Measurements from ENCODE around the gene PPP1R9B.
A peak's percentile ranks its signal among the peaks of the same experiment; 100 is the strongest.

PPP1R9B gene

DNA sequence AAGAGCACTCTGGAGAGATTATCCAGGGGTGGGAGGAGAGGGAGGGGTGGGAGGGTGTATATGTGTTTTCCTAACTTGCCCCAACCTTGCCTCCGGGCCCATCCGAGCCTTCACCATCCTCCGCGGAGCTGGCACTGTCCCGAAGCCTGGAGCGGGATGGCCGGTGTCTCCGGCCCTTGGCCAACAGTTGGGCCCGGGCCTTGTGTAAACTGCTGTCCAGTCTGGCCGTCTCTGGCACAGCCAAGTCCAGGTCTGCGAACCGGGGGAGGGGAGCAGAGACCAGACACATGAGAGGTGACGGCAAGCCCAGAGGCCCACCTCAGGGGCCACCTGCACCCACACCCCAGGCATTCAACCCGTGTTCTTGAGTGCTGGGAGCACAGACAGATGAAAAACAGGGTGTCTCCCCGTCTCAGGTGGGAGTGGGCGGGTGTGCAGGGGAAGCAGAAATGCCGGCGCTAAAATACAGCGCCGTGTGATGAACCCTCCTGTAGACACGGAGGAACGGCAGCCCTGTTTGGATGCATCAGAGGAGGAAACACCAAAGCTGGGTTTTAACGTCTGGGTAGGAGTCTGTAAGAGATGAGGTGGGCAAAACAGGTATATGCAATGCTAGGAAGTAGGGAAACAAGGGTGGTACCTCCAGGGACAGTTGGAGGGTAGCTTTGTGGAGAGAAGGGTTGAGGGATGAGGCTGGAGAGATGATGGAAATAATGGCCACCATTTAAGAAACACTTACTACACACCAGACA is 32.2 kb downstream of the PPP1R9B start:
- Histone ChIP-seq H3K9me3 (ENCODE audit: control insufficient read depth, insufficient read depth, low read length) (no peaks in the 10 kb centered on the region), H3K9ac (ENCODE audit: low read depth, low read length) (no peak overlapping the region), H3K4me3 (ENCODE audit: low read depth, low read length) (no peak overlapping the region), H3K27me3 (ENCODE audit: control insufficient read depth, insufficient read depth, low read length) (peaks cover 26% of the 10 kb centered on the region), H3K36me3 (ENCODE audit: control insufficient read depth, insufficient read depth, low read length) (no peaks in the 10 kb centered on the region), H3K4me1 (ENCODE audit: control insufficient read depth, insufficient read depth, low read length) (peaks cover 8% of the 10 kb centered on the region)

DNA sequence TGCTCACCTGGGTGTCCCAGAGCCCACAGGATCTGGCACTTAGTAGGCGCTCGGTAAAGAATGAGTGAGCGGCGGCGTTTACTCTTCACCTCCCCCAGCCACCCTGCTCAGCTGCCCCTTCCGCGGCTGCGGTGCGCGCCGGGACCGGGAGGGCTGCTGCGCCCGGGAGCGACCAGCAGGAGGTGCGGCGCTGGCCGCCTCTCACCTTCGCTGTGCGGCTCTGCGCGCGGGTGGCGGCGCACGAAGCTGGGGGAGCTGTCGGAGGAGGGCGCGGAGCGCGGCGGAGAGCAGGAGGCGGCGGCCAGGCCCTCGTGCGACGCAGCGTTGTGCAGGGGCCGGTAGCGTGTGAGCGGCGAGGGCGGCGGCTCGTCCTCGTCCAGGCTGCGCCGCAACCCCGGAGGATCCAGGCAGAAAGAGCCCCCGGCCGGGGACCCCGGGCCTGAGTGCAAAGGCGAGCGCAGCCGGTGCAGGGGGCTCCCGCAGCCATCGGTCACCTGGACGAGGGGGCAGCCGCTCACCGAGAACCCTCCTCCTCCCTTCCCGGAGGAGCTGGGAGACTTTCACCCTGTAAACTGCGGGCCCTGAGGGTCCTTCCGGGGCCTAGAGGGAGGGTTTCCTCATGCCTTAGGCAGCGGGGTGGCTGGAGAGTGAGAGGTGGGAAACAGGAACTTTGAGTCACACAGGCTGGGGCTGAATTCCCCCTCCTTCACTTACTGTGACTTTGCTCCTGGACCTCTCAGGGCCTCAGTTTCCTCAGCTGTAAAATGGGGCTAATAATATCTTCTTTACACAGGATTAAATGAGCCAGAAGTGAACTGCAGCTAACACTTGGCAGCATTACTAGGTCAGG is 33.0 kb downstream of the PPP1R9B start:
- Histone ChIP-seq H3K4me3 (ENCODE audit: low read depth, low read length) (peak overlapping the region; percentile 39), H3K4me1 (ENCODE audit: control insufficient read depth, insufficient read depth, low read length) (peaks cover 5% of the 10 kb centered on the region), H3K27me3 (ENCODE audit: control insufficient read depth, insufficient read depth, low read length) (peaks cover 26% of the 10 kb centered on the region), H3K36me3 (ENCODE audit: control insufficient read depth, insufficient read depth, low read length) (no peaks in the 10 kb centered on the region), H3K9ac (ENCODE audit: low read depth, low read length) (no peak overlapping the region), H3K9me3 (ENCODE audit: control insufficient read depth, insufficient read depth, low read length) (no peaks in the 10 kb centered on the region)

GRCh38 chr17:50115756-50116155 is 34.7 kb downstream of the PPP1R9B start:
- peaks cover 24% of the 10 kb centered on the region for H3K27me3 ChIP-seq (ENCODE audit: control insufficient read depth, insufficient read depth, low read length)
- H3K4me1 ChIP-seq (ENCODE audit: control insufficient read depth, insufficient read depth, low read length) = peaks cover 5% of the 10 kb centered on the region
- H3K36me3 ChIP-seq (ENCODE audit: control insufficient read depth, insufficient read depth, low read length) = no peaks in the 10 kb centered on the region
- H3K9me3 ChIP-seq (ENCODE audit: control insufficient read depth, insufficient read depth, low read length) = no peaks in the 10 kb centered on the region
- no peak overlapping the region for H3K4me3 ChIP-seq (ENCODE audit: low read depth, low read length)
- H3K9ac ChIP-seq (ENCODE audit: low read depth, low read length) = no peak overlapping the region

DNA sequence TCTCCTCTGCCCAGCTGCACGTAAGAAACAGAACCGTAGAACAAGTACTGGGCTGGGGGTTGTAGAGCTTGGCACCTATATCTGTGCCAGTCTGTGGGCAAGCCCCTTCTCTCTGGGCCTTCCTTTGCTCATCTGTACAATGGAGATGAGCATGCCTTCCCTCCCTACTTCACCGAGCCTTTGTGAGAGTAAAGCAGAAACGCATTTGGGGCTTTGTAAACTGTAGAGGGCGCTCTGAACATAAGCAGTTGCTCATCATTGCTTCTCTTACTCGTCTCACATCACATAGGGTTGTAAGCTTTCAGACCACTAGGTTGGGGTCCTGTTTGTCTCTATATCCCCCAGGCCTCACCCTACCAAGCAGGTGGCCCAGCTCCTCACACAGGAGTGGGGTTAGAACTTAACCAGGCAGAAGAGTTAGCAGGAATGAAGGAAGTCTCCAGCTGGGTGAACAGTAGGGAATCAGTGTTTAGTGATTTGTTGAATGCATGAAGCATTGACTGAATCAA is 35.6 kb downstream of the PPP1R9B start:
- H3K9ac ChIP-seq (ENCODE audit: low read depth, low read length) = no peak overlapping the region
- no peak overlapping the region for H3K4me3 ChIP-seq (ENCODE audit: low read depth, low read length)
- H3K27me3 ChIP-seq (ENCODE audit: control insufficient read depth, insufficient read depth, low read length) = peaks cover 19% of the 10 kb centered on the region
- no peaks in the 10 kb centered on the region for H3K9me3 ChIP-seq (ENCODE audit: control insufficient read depth, insufficient read depth, low read length)
- peaks cover 5% of the 10 kb centered on the region for H3K4me1 ChIP-seq (ENCODE audit: control insufficient read depth, insufficient read depth, low read length)
- peaks cover 5% of the 10 kb centered on the region for H3K36me3 ChIP-seq (ENCODE audit: control insufficient read depth, insufficient read depth, low read length)

DNA sequence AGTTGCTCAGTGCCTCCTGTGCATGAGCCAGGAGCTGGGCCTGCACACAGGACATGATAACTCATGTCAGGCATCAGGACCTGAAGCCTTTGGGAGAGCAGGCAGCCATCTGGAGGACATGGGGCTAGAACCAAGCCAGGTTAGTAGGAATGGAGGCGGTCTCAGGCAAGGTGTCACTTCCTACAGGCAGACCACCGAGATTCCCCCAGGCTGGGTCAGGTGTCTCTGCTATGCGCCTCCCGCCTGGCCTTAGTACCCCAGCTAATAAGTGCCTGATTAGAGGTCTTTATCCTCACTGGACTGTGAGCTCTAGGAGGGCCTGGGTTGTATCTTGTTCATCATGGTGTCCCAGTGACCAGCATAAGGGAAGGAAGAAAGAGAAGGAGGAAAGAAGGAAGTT is 36.1 kb downstream of the PPP1R9B start:
- Histone ChIP-seq H3K4me1 (ENCODE audit: control insufficient read depth, insufficient read depth, low read length) (peaks cover 5% of the 10 kb centered on the region), H3K27me3 (ENCODE audit: control insufficient read depth, insufficient read depth, low read length) (peaks cover 14% of the 10 kb centered on the region), H3K4me3 (ENCODE audit: low read depth, low read length) (no peak overlapping the region), H3K9ac (ENCODE audit: low read depth, low read length) (no peak overlapping the region), H3K36me3 (ENCODE audit: control insufficient read depth, insufficient read depth, low read length) (peaks cover 6% of the 10 kb centered on the region), H3K9me3 (ENCODE audit: control insufficient read depth, insufficient read depth, low read length) (no peaks in the 10 kb centered on the region)

GRCh38 chr17:50113624-50114320 is 36.7 kb downstream of the PPP1R9B start:
- H3K27me3 ChIP-seq (ENCODE audit: control insufficient read depth, insufficient read depth, low read length) = peaks cover 8% of the 10 kb centered on the region
- peaks cover 10% of the 10 kb centered on the region for H3K36me3 ChIP-seq (ENCODE audit: control insufficient read depth, insufficient read depth, low read length)
- H3K9ac ChIP-seq (ENCODE audit: low read depth, low read length) = no peak overlapping the region
- H3K4me3 ChIP-seq (ENCODE audit: low read depth, low read length) = no peak overlapping the region
- H3K9me3 ChIP-seq (ENCODE audit: control insufficient read depth, insufficient read depth, low read length) = no peaks in the 10 kb centered on the region
- peaks cover 5% of the 10 kb centered on the region for H3K4me1 ChIP-seq (ENCODE audit: control insufficient read depth, insufficient read depth, low read length)

DNA sequence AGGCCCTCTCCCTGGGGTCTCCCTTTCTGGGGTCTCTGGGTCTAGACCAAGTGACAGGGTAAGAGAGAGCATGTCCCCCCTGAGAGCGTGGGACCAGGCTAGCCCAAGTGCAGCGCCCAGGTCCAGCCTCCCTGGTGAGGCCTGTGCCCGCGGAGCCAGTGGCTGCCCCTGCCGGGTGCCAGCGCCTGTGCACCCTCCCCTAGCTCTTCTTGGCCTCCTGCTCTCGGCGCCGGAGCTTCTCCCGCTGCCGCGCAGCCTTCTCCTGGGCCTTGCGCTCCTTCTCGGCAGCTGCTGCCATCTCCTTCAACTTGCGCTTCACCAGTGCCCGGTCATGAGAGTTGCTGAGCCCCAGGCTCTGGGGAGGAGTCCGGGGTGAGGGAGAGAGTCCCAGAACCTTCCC is 37.8 kb downstream of the PPP1R9B start:
- Histone ChIP-seq H3K4me3 (ENCODE audit: low read depth, low read length) (no peak overlapping the region), H3K9me3 (ENCODE audit: control insufficient read depth, insufficient read depth, low read length) (no peaks in the 10 kb centered on the region), H3K4me1 (ENCODE audit: control insufficient read depth, insufficient read depth, low read length) (peaks cover 5% of the 10 kb centered on the region), H3K36me3 (ENCODE audit: control insufficient read depth, insufficient read depth, low read length) (peaks cover 13% of the 10 kb centered on the region), H3K27me3 (ENCODE audit: control insufficient read depth, insufficient read depth, low read length) (no peaks in the 10 kb centered on the region), H3K9ac (ENCODE audit: low read depth, low read length) (no peak overlapping the region)

DNA sequence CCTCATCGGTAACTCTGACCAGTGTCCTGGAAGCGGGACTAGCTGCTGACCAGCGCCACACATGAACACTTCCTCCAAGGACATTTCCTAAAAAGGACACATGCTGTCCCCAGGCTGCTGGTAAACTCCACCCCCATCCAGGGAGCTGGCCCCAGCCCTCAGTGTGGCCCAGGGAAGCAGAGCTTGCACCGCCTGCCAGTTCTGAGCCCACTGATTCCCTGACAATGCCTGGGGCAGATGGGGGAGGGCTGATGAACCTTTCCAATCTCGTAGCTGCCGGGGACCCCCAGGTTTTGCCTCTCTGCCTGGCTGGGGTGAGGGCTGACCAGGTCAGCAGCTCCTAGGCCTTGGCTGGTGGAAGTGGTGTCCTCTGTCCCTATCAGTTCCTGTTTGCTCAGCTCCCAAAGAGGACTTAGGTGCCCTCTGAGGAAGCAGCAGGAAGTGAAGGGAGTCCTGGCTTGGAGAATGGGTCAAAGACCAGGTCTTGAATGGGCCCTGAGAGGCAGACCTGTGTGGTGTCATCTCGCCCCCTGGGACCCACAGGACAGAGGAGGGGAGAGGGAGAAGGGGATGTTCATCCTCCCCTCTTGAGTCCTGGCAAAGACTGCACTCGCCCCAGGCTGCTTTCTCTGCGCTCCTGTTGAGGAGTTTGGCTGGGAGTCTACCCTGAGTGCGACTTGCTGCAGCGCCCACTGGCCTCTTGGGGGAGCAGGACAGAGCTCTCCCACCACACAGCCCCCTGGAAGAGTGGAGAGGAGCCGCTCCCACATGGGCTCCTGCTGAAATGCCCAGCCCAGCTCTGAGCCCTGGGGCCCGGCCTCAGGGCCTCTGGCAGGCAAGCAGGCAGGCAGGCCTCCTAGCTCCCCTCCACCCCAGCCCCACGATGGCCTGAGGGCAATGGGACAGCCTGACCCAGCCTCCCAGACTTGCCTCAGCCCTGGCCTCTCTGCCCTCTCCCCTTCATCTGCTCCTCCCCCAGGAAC is 38.5 kb downstream of the PPP1R9B start:
- no peak overlapping the region for H3K9ac ChIP-seq (ENCODE audit: low read depth, low read length)
- no peak overlapping the region for H3K4me3 ChIP-seq (ENCODE audit: low read depth, low read length)
- peaks cover 13% of the 10 kb centered on the region for H3K36me3 ChIP-seq (ENCODE audit: control insufficient read depth, insufficient read depth, low read length)
- no peaks in the 10 kb centered on the region for H3K9me3 ChIP-seq (ENCODE audit: control insufficient read depth, insufficient read depth, low read length)
- H3K4me1 ChIP-seq (ENCODE audit: control insufficient read depth, insufficient read depth, low read length) = peaks cover 5% of the 10 kb centered on the region
- no peaks in the 10 kb centered on the region for H3K27me3 ChIP-seq (ENCODE audit: control insufficient read depth, insufficient read depth, low read length)

DNA sequence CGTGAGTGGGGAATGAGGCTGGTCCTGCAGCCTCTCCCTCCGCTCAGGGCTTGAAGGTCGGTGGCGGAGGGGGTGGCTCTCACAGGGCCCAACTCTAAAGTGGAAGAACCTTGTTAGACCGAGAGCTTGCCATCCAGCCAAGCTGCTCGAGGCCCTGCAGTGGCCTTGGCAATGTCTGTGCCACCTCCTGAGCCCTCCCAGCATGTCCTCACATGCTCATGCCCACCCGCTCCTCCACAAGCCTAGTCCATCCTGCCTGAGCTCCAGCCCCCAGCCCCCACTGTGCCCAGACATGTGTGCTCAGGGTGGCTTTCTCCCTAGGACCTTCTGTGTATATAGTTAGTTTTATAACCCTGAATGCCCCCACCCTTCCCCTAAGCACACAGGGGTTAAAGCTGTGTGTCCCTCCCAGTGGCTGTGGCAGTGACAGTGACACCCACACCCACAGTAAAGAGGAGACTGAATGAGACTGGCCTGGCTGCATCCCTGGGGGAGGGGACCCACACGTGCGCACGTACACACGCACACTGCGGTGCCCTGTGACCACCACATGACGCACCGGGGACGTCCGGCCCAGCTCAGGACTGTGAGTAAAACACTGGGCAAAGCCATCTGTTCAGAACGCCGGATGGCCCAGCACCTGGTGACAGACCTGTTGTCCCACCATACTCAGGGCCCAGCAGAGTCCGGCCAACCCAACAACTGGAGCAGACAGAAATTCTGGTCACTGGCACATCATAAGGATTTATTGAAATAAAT is 39.7 kb downstream of the PPP1R9B start:
- no peaks in the 10 kb centered on the region for H3K27me3 ChIP-seq (ENCODE audit: control insufficient read depth, insufficient read depth, low read length)
- no peak overlapping the region for H3K9ac ChIP-seq (ENCODE audit: low read depth, low read length)
- H3K4me3 ChIP-seq (ENCODE audit: low read depth, low read length) = no peak overlapping the region
- H3K9me3 ChIP-seq (ENCODE audit: control insufficient read depth, insufficient read depth, low read length) = no peaks in the 10 kb centered on the region
- peaks cover 2% of the 10 kb centered on the region for H3K4me1 ChIP-seq (ENCODE audit: control insufficient read depth, insufficient read depth, low read length)
- peaks cover 13% of the 10 kb centered on the region for H3K36me3 ChIP-seq (ENCODE audit: control insufficient read depth, insufficient read depth, low read length)

- Histone ChIP-seq H3K9ac (ENCODE audit: low read depth, low read length) (no peak overlapping the region), H3K9me3 (ENCODE audit: control insufficient read depth, insufficient read depth, low read length) (no peaks in the 10 kb centered on the region), H3K4me3 (ENCODE audit: low read depth, low read length) (no peak overlapping the region), H3K27me3 (ENCODE audit: control insufficient read depth, insufficient read depth, low read length) (no peaks in the 10 kb centered on the region), H3K36me3 (ENCODE audit: control insufficient read depth, insufficient read depth, low read length) (peaks cover 13% of the 10 kb centered on the region), H3K4me1 (ENCODE audit: control insufficient read depth, insufficient read depth, low read length) (no peaks in the 10 kb centered on the region)
Observed at GRCh38 chr17:50109785-50110184, 40.7 kb downstream of the PPP1R9B start.
